PC-3 (cell line): ENCODE data around the gene DGLUCY. TPM values are rescaled to one million over a fixed set of nuclear protein-coding genes. Genes with fewer than 3 reads are reported as not detected.

Source experiments
- ATAC-seq: fragments of 200-7000 bp; cut with Tn5 transposase; 2 replicates; pipeline ENCODE4 v1.9.1; 2020; ENCODE audit warnings: mild to moderate bottlenecking, moderate library complexity
- BruUV-seq: library from RNA; stranded (reverse); fragments of 400-500 nt; replicated peaks from 2 replicates; lab custom pipeline; 2021; lab: Mats Ljungman, UMichigan
- CTCF ChIA-PET: fragments of 300-600 bp; sonication (Branson Sonifier 250); formaldehyde crosslinking; loops from one replicate; lab custom pipeline; 2022; ENCODE audit warnings: antibody characterized with exemption; lab: Charles Lee
- POLR2A ChIA-PET: fragments of 300-600 bp; sonication (Branson Sonifier 250); formaldehyde crosslinking; loops from one replicate; lab custom pipeline; 2022; ENCODE audit warnings: antibody characterized with exemption; ENCODE audit not compliant: unreplicated experiment; lab: Charles Lee
- DNase-seq: peaks from one replicate; pipeline ENCODE4 v3.0.0-alpha.2; 2015
- H2AFZ ChIP-seq: fragments of 300-600 bp; sonication (generic); 2 replicates; pipeline ENCODE4 v1.6.0; 2016; ENCODE audit warnings: antibody characterized with exemption, low read length
- H3F3A ChIP-seq: fragments of 300-600 bp; sonication (generic); one replicate; pipeline ENCODE4 v1.6.0; 2017; ENCODE audit warnings: antibody characterized with exemption, low read length, control low read depth, mild to moderate bottlenecking; ENCODE audit not compliant: unreplicated experiment
- H3K27ac ChIP-seq: fragments of 300-600 bp; sonication (generic); 2 replicates; pipeline ENCODE4 v1.5.1; 2016; ENCODE audit warnings: mild to moderate bottlenecking, low read length
- H3K27me3 ChIP-seq: fragments of 300-600 bp; sonication (generic); 2 replicates; pipeline ENCODE4 v1.6.1; 2016; ENCODE audit warnings: low read length, mixed read lengths
- H3K36me3 ChIP-seq: fragments of 300-600 bp; sonication (generic); 2 replicates; pipeline ENCODE4 v1.6.1; 2016; ENCODE audit warnings: low read depth, mixed run types, low read length, mixed read lengths
- H3K4me1 ChIP-seq: fragments of 300-600 bp; sonication (generic); 2 replicates; pipeline ENCODE4 v1.5.1; 2016; ENCODE audit warnings: low read length; ENCODE audit not compliant: insufficient read depth
- H3K4me2 ChIP-seq: fragments of 300-600 bp; sonication (generic); 2 replicates; pipeline ENCODE4 v1.6.0; 2016; ENCODE audit warnings: low read length
- H3K4me3 ChIP-seq: fragments of 300-600 bp; sonication (generic); 2 replicates; pipeline ENCODE4 v1.5.1; 2016; ENCODE audit warnings: mild to moderate bottlenecking, low read length, mixed read lengths
- H3K79me2 ChIP-seq: fragments of 300-600 bp; sonication (generic); 2 replicates; pipeline ENCODE4 v1.6.1; 2017; ENCODE audit warnings: low read length, mixed read lengths
- H3K9ac ChIP-seq: fragments of 300-600 bp; sonication (generic); 2 replicates; pipeline ENCODE4 v1.6.0; 2016; ENCODE audit warnings: mild to moderate bottlenecking, low read length
- H3K9me2 ChIP-seq: fragments of 300-600 bp; sonication (generic); replicated peaks from 2 replicates; pipeline ENCODE4 v1.6.1; 2016; ENCODE audit warnings: mixed run types, low read length, mixed read lengths
- H3K9me3 ChIP-seq: fragments of 300-600 bp; sonication (generic); 2 replicates; pipeline ENCODE4 v1.6.1; 2016; ENCODE audit warnings: low read length, mixed read lengths
- H4K20me1 ChIP-seq: fragments of 300-600 bp; sonication (generic); 2 replicates; pipeline ENCODE4 v1.6.1; 2016; ENCODE audit warnings: low read length, mixed read lengths
- EZH2 ChIP-seq: fragments of 300-600 bp; sonication (generic); IDR thresholded peaks from one replicate; pipeline ENCODE4 v1.6.1; 2017; ENCODE audit warnings: antibody characterized with exemption, mild to moderate bottlenecking, low read length; ENCODE audit not compliant: unreplicated experiment
- EZH2phosphoT487 ChIP-seq: fragments of 300-600 bp; sonication (generic); IDR thresholded peaks from 2 replicates; pipeline ENCODE4 v1.6.1; 2018; ENCODE audit warnings: mild to moderate bottlenecking, antibody characterized with exemption, low read length, borderline replicate concordance
- intact Hi-C: fragments of 100-400 bp; cut with micrococcal nuclease; formaldehyde crosslinking; loops from 2 replicates; pipeline ENCODE4 v1.9.0; 2023
- total RNA-seq: library from RNA; depleted of rRNA; stranded (reverse); fragments of >200 nt; gene quantifications from 2 replicates; pipeline ENCODE4 v1.2.3, GENCODE V29; 2014
- TF ChIP-seq, protein P1 (sequence below): fragments of 300-600 bp; sonication (generic); conservative IDR thresholded peaks from 2 replicates; pipeline ENCODE4 v1.5.1; 2017; ENCODE audit warnings: antibody characterized with exemption, low read depth, mild to moderate bottlenecking, low read length

The DGLUCY gene
- total RNA-seq, 1 experiment from 2014 or later, result 0.84 TPM

GRCh38 chr14:91108941-91109611 lies 4.8 kb upstream of the DGLUCY start:
- no TSS peak for BruUV-seq
- H3K27me3 ChIP-seq, result no peaks in the 10 kb centered on the region
- POLR2A ChIA-PET, result no interaction called here
- intact Hi-C loops, result no loop called here
- no peak overlapping the region for H3K4me3 ChIP-seq
- no peak for TF ChIP-seq EZH2phosphoT487
- TF ChIP-seq EZH2, result no peak
- TF ChIP-seq, protein P1, sequence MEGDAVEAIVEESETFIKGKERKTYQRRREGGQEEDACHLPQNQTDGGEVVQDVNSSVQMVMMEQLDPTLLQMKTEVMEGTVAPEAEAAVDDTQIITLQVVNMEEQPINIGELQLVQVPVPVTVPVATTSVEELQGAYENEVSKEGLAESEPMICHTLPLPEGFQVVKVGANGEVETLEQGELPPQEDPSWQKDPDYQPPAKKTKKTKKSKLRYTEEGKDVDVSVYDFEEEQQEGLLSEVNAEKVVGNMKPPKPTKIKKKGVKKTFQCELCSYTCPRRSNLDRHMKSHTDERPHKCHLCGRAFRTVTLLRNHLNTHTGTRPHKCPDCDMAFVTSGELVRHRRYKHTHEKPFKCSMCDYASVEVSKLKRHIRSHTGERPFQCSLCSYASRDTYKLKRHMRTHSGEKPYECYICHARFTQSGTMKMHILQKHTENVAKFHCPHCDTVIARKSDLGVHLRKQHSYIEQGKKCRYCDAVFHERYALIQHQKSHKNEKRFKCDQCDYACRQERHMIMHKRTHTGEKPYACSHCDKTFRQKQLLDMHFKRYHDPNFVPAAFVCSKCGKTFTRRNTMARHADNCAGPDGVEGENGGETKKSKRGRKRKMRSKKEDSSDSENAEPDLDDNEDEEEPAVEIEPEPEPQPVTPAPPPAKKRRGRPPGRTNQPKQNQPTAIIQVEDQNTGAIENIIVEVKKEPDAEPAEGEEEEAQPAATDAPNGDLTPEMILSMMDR, result no peak
- peaks cover 9% of the 10 kb centered on the region for H3K4me1 ChIP-seq
- peak; percentile 36; the same call in 1 of the 2 replicates for ATAC-seq
- H3K36me3 ChIP-seq, result no peaks in the 10 kb centered on the region
- CTCF ChIA-PET, result no interaction called here
- peak overlapping the region; percentile 43; the same call in 1 of the 2 replicates for H2AFZ ChIP-seq
- no peaks in the 10 kb centered on the region for H3K9me2 ChIP-seq
- peak; percentile 35 for DNase-seq
- no peak overlapping the region for H3K27ac ChIP-seq
- H3F3A ChIP-seq, result no peaks in the 10 kb centered on the region
- H3K4me2 ChIP-seq, result no peak overlapping the region
- H4K20me1 ChIP-seq, result no peaks in the 10 kb centered on the region
- H3K79me2 ChIP-seq, result no peaks in the 10 kb centered on the region
- no peaks in the 10 kb centered on the region for H3K9me3 ChIP-seq
- H3K9ac ChIP-seq, result no peak overlapping the region

- BruUV-seq, result no TSS peak
- Histone ChIP-seq H3K4me2 (no peak overlapping the region), H3K9me2 (no peaks in the 10 kb centered on the region), H4K20me1 (no peaks in the 10 kb centered on the region), H3K4me3 (no peak overlapping the region), H3K9ac (no peak overlapping the region), H3F3A (no peaks in the 10 kb centered on the region), H3K9me3 (no peaks in the 10 kb centered on the region), H3K27ac (no peak overlapping the region), H3K4me1 (peaks cover 21% of the 10 kb centered on the region), H3K27me3 (no peaks in the 10 kb centered on the region), H3K79me2 (no peaks in the 10 kb centered on the region), H3K36me3 (no peaks in the 10 kb centered on the region), H2AFZ (no peak overlapping the region)
- TF ChIP-seq EZH2phosphoT487, result no peak
- TF ChIP-seq, protein P1, result no peak
- DNase-seq (peak; percentile 21), ATAC-seq (peak; percentile 46)
- ChIA-PET POLR2A (no interaction called here), CTCF (no interaction called here)
- intact Hi-C loops, result no loop called here
These were observed 2.4 kb upstream of the DGLUCY start for GRCh38 chr14:91111443-91111842.

GRCh38 chr14:91112194-91112593 lies 1.7 kb upstream of the DGLUCY start:
- BruUV-seq, result no TSS peak

More at GRCh38 chr14:91112194-91112593, 1.7 kb upstream of the DGLUCY start:
- TF ChIP-seq EZH2, result no peak
- TF ChIP-seq EZH2phosphoT487, result no peak
- TF ChIP-seq, protein P1, result no peak
- DNase-seq (no peak), ATAC-seq (no peak)
- H3K4me1 ChIP-seq, result peaks cover 21% of the 10 kb centered on the region
- ChIA-PET CTCF (no interaction called here), POLR2A (no interaction called here)
- H3K27ac ChIP-seq, result no peak overlapping the region
- no peak overlapping the region for H3K4me3 ChIP-seq
- no peak overlapping the region for H3K9ac ChIP-seq
- H3K36me3 ChIP-seq, result no peaks in the 10 kb centered on the region
- H3F3A ChIP-seq, result no peaks in the 10 kb centered on the region
- no peaks in the 10 kb centered on the region for H3K9me3 ChIP-seq
- intact Hi-C loops, result no loop called here
- H3K9me2 ChIP-seq, result no peaks in the 10 kb centered on the region
- H4K20me1 ChIP-seq, result no peaks in the 10 kb centered on the region
- no peaks in the 10 kb centered on the region for H3K27me3 ChIP-seq
- no peak overlapping the region for H3K4me2 ChIP-seq
- no peak overlapping the region for H2AFZ ChIP-seq
- H3K79me2 ChIP-seq, result no peaks in the 10 kb centered on the region
